NB4 (cell line): ENCODE measurements around the gene FOXF1.
A peak's percentile ranks its signal among the peaks of the same experiment; 100 is the strongest.

ENCODE experiments used
- DNase-seq: peaks from one replicate; pipeline ENCODE4 v3.0.0; 2010; ENCODE audit warnings: low read depth
- H3K4me3 ChIP-seq: one replicate; pipeline ENCODE4 v1.5.1; 2011; ENCODE audit warnings: mild to moderate bottlenecking, low read depth, low read length, moderate library complexity
- MYC ChIP-seq: IDR thresholded peaks from 2 replicates; pipeline ENCODE4 v1.6.1; 2011; ENCODE audit warnings: low read depth, low read length
- POLR2A ChIP-seq: IDR thresholded peaks from 2 replicates; pipeline ENCODE4 v1.6.1; 2011; ENCODE audit warnings: mild to moderate bottlenecking; ENCODE audit not compliant: insufficient read length; ENCODE audit errors: extremely low read depth
- TF ChIP-seq, protein P1 (sequence below): IDR thresholded peaks from one replicate; pipeline ENCODE4 v1.5.1; 2012; ENCODE audit warnings: low read depth, low read length
- TF ChIP-seq, protein P2 (sequence below): IDR thresholded peaks from 2 replicates; pipeline ENCODE4 v1.6.1; 2011; ENCODE audit warnings: low read depth, low read length

The FOXF1 gene

DNA sequence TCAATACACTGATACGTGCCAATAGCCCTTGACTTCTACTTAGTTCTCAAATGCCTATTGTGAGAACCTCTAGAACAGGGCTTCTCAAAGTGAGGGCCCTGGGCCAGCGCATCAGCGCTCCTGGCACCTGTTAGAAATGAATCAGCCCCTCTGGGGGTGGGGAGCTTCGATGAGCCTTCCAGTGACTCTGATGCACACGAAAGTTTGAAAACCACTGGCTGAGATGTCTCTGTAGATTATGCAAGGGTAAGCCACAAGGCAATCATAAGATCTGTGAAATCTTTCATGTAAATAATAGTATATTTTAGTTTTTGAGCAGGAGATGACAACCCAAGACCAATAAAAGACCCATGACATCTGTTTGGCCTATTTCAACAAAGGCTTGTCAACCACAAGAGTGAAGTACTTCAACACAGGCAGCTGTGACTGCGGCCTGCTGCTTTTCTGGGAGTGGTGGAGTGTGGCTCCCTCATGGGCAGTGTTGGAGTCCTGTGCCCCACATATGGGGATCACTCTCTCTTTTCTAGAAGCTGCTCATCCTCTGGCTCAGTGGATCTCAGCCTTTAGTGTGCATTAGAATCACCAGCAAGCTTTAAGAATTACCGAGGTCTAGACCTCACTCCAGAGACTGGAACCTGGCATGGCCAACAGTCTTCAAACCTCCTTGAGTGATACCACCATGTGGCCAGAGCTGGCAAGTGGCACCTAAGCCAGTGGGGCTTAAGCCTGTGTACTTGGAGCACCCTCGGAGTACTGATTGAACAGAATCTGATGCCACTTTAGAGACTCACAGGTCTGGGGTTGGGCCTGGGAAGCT is 39.0 kb downstream of the FOXF1 start:
- H3K4me3 ChIP-seq: no peak overlapping the region
- no peak for DNase-seq
- TF ChIP-seq, protein P1, sequence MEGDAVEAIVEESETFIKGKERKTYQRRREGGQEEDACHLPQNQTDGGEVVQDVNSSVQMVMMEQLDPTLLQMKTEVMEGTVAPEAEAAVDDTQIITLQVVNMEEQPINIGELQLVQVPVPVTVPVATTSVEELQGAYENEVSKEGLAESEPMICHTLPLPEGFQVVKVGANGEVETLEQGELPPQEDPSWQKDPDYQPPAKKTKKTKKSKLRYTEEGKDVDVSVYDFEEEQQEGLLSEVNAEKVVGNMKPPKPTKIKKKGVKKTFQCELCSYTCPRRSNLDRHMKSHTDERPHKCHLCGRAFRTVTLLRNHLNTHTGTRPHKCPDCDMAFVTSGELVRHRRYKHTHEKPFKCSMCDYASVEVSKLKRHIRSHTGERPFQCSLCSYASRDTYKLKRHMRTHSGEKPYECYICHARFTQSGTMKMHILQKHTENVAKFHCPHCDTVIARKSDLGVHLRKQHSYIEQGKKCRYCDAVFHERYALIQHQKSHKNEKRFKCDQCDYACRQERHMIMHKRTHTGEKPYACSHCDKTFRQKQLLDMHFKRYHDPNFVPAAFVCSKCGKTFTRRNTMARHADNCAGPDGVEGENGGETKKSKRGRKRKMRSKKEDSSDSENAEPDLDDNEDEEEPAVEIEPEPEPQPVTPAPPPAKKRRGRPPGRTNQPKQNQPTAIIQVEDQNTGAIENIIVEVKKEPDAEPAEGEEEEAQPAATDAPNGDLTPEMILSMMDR: no peak
- TF ChIP-seq, protein P2, sequence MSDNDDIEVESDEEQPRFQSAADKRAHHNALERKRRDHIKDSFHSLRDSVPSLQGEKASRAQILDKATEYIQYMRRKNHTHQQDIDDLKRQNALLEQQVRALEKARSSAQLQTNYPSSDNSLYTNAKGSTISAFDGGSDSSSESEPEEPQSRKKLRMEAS: no peak
- TF ChIP-seq POLR2A (no peak), MYC (no peak)

DNA sequence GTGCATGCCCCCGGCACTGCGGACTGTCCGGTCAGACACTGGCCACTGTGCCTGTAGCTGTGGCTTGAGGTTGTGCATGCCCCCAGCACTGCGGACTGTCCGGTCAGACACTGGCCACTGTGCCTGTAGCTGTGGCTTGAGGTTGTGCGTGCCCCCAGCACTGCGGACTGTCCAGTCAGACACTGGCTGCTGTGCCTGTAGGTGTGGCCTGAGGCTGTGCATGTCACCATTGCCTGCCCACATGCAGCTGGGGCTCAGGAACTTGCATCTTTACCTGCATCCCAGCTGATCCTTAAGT is 39.5 kb downstream of the FOXF1 start:
- DNase-seq: no peak
- TF ChIP-seq POLR2A (no peak), MYC (no peak)
- TF ChIP-seq, protein P2: no peak
- TF ChIP-seq, protein P1: no peak
- H3K4me3 ChIP-seq: no peak overlapping the region

DNA sequence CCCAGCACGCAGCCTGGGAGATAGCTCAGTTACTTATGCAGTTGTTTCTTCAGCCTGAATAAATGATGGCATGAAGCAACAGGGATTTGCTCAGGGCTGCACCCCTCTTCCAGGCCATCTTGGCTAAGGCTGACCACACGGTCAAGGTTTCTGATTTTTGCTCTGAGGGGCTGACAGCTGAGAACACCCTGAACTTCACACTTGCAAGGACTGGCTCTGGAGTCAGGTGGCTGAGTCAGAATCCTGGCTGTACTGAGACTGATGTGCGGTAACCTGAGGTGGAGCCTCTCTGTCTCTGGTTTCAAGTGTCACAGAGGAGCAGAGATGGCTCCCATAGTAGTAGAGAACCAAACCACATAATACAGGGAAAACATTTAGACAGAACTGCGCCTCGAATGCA is 40.0 kb downstream of the FOXF1 start:
- no peak for TF ChIP-seq MYC
- TF ChIP-seq, protein P1: no peak
- no peak for TF ChIP-seq POLR2A
- TF ChIP-seq, protein P2: no peak
- DNase-seq: no peak
- no peak overlapping the region for H3K4me3 ChIP-seq

DNA sequence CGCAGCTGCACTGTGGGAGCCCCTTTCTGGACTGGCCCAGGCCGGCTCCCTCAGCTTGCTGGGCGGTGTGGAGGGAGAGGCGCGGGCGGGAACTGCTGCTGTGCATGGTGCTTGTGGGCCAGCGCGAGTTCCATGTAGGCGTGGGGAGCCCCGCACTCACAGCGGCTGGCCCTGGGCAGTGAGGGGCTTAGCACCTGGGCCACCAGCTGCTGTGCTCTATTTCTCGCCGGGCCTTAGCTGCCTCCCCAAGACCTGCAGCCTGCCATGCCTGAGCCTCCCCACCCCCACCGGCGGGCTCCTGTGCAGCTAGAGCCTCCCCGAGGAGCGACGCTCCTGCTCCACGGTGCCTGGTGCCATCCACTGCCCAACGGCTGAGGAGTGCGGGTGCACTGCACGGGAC is 43.0 kb downstream of the FOXF1 start:
- H3K4me3 ChIP-seq: no peak overlapping the region
- DNase-seq: no peak
- TF ChIP-seq MYC (no peak), POLR2A (no peak)
- TF ChIP-seq, protein P1: no peak

DNA sequence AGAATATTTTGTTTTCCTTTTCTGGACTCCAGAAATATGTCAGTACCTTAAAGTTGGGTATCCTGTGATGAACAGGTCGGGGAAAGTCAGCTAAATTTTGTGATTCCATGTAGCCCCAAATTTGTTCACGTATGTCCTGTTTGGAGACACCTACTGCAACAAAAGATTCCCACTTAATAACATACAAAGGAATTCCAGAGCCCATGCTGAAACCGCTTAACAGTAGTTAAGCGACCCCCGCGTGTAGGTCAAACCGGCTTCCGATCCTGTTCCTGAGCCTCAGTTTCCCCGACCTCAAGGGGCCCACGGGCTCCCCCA is 44.2 kb downstream of the FOXF1 start:
- peak overlapping the region; percentile 97 for H3K4me3 ChIP-seq
- DNase-seq: no peak
- no peak for TF ChIP-seq POLR2A
- TF ChIP-seq, protein P2: no peak
- TF ChIP-seq, protein P1: no peak
- TF ChIP-seq MYC: no peak
